Endothelial cell of umbilical vein (primary cell): Measurements from ENCODE around the gene MGME1. TPM values are rescaled to one million over a fixed set of nuclear protein-coding genes. Genes with fewer than 3 reads are reported as not detected.

Experiments
- BruUV-seq: library from RNA; stranded (reverse); fragments of 400-500 nt; replicated peaks from 2 replicates; lab custom pipeline; 2021; lab: Mats Ljungman, UMichigan
- CTCF ChIA-PET: fragments of 300-600, 350-600 bp; sonication (Branson Sonifier 250); formaldehyde crosslinking; loops from one replicate; lab custom pipeline; 2021; ENCODE audit warnings: antibody characterized with exemption, inconsistent platforms; lab: Charles Lee
- POLR2A ChIA-PET: fragments of 300-600, 350-600 bp; sonication (Branson Sonifier 250); formaldehyde crosslinking; loops from one replicate; lab custom pipeline; 2021; ENCODE audit warnings: antibody characterized with exemption, inconsistent platforms; lab: Charles Lee
- DNase-seq: peaks from one replicate; pipeline ENCODE4 v3.0.0-alpha.2; 2011; ENCODE audit warnings: low read depth, low spot score
- FAIRE-seq: peaks from 2 replicates; lab custom pipeline; 2011; peaks lifted over from hg19 to GRCh38; lab: Jason Lieb, UNC
- H2AFZ ChIP-seq: 2 replicates; pipeline ENCODE4 v1.6.0; 2012; ENCODE audit warnings: low read depth, low read length, control low read depth, inconsistent platforms
- H3K27ac ChIP-seq: 2 replicates; pipeline ENCODE4 v1.5.1; 2011; ENCODE audit warnings: low read depth, mild to moderate bottlenecking, control low read depth, low read length, moderate library complexity; ENCODE audit not compliant: insufficient read depth
- H3K27me3 ChIP-seq, 2 experiments: 2 replicates each; pipeline versions ENCODE4 v1.6.0 to v1.6.1; 2011; ENCODE audit warnings: low read length in 2 of 2, mixed read lengths in 1 of 2; ENCODE audit not compliant: control insufficient read depth in 2 of 2, insufficient read depth in 2 of 2
- H3K36me3 ChIP-seq, 2 experiments: 2 replicates in 1 of 2; 3 replicates in 1 of 2; pipeline ENCODE4 v1.5.1; 2011; ENCODE audit warnings: low read length in 2 of 2, mild to moderate bottlenecking in 1 of 2, moderate library complexity in 1 of 2; ENCODE audit not compliant: control insufficient read depth in 2 of 2, insufficient read depth in 2 of 2; ENCODE audit errors: extremely low read depth in 1 of 2
- H3K4me1 ChIP-seq: 3 replicates; pipeline ENCODE4 v1.5.1; 2011; ENCODE audit warnings: mild to moderate bottlenecking, low read length; ENCODE audit not compliant: control insufficient read depth, insufficient read depth; ENCODE audit errors: extremely low read depth
- H3K4me2 ChIP-seq: 2 replicates; pipeline ENCODE4 v1.6.1; 2011; ENCODE audit warnings: low read length, control low read depth, mixed read lengths; ENCODE audit not compliant: insufficient read depth
- H3K4me3 ChIP-seq, 3 experiments: fragments of 200-600 bp in 1 of 3; sonication (generic), shearing (Covaris generic) in 1 of 3; replicated peaks in 1 of 3; 2 replicates each; pipeline ENCODE4 v1.5.1; 2011 to 2016; ENCODE audit warnings: control low read depth in 3 of 3, low read length in 3 of 3, mild to moderate bottlenecking in 2 of 3, inconsistent platforms in 1 of 3, low read depth in 1 of 3, moderate library complexity in 1 of 3; ENCODE audit not compliant: insufficient read depth in 1 of 3
- H3K79me2 ChIP-seq: 2 replicates; pipeline ENCODE4 v1.6.0; 2012; ENCODE audit warnings: low read length, inconsistent platforms; ENCODE audit not compliant: control insufficient read depth, insufficient read depth
- H3K9ac ChIP-seq: replicated peaks from 2 replicates; pipeline ENCODE3; 2011; ENCODE audit warnings: low read length, control low read depth; ENCODE audit not compliant: insufficient read depth; ENCODE audit errors: extremely low read depth
- H3K9me1 ChIP-seq: replicated peaks from 3 replicates; pipeline ENCODE4 v1.6.0; 2011; ENCODE audit warnings: mild to moderate bottlenecking, low read length; ENCODE audit not compliant: control insufficient read depth, insufficient read depth; ENCODE audit errors: extremely low read depth
- H3K9me3 ChIP-seq: replicated peaks from 2 replicates; pipeline ENCODE4 v1.5.1; 2012; ENCODE audit warnings: low read length, inconsistent platforms; ENCODE audit not compliant: control insufficient read depth, insufficient read depth
- H4K20me1 ChIP-seq: replicated peaks from 2 replicates; pipeline ENCODE3; 2011; ENCODE audit warnings: mild to moderate bottlenecking, low read length; ENCODE audit not compliant: control insufficient read depth, insufficient read depth; ENCODE audit errors: extremely low read depth
- EZH2 ChIP-seq: IDR thresholded peaks from 2 replicates; pipeline ENCODE4 v1.6.1; 2012; ENCODE audit warnings: borderline replicate concordance, low read depth, mild to moderate bottlenecking, moderate library complexity, low read length, inconsistent platforms; ENCODE audit not compliant: severe bottlenecking
- FOS ChIP-seq: IDR thresholded peaks from 2 replicates; pipeline ENCODE4 v1.6.1; 2011; ENCODE audit warnings: mild to moderate bottlenecking, low read length, moderate library complexity, borderline replicate concordance; ENCODE audit not compliant: insufficient read depth
- GATA2 ChIP-seq: IDR thresholded peaks from 2 replicates; pipeline ENCODE4 v1.7.0; 2011; ENCODE audit warnings: low read depth, mild to moderate bottlenecking, moderate library complexity, mixed read lengths, low read length; ENCODE audit not compliant: insufficient read length, insufficient read depth
- JUN ChIP-seq: IDR thresholded peaks from 2 replicates; pipeline ENCODE4 v1.6.1; 2011; ENCODE audit warnings: borderline replicate concordance, low read depth; ENCODE audit not compliant: insufficient read length, insufficient read depth
- MYC ChIP-seq: IDR thresholded peaks from one replicate; pipeline ENCODE4 v1.6.1; 2011; ENCODE audit warnings: mild to moderate bottlenecking, low read depth, low read length
- POLR2A ChIP-seq: IDR thresholded peaks from 2 replicates; pipeline ENCODE4 v1.6.1; 2012; ENCODE audit warnings: low read depth, mild to moderate bottlenecking, control low read depth, low read length
- POLR2AphosphoS5 ChIP-seq: IDR thresholded peaks from 2 replicates; pipeline ENCODE4 v1.6.1; 2012; ENCODE audit warnings: low read depth, mild to moderate bottlenecking, control low read depth, low read length, moderate library complexity; ENCODE audit not compliant: insufficient read depth
- dilution Hi-C: fragments of 300-500 bp; cut with MboI; formaldehyde crosslinking; loops from one replicate; pipeline ENCODE4 v1.15.0; 2019; ENCODE audit warnings: low sequenced_read_pairs; ENCODE audit not compliant: extremely low pct_ligation_motif_present
- intact Hi-C: fragments of 100-400 bp; cut with micrococcal nuclease; formaldehyde crosslinking; loops from one replicate; pipeline ENCODE4 v1.10.0; 2022
- polyA plus RNA-seq, 4 experiments: library from polyadenylated mRNA; depleted of rRNA in 3 of 4; stranded (reverse) in 3 of 4; unstranded in 1 of 4; fragments of >200 nt; gene quantifications; 2 replicates each; pipeline versions ENCODE4 v1.2.1 to v1.2.3, GENCODE V29; 2011 to 2012; ENCODE audit warnings: missing spikeins in 1 of 4
- total RNA-seq: library from RNA; stranded (reverse); gene quantifications from 2 replicates; pipeline ENCODE4 v1.2.3, GENCODE V29; 2021
- TF ChIP-seq, protein P1 (sequence below), 2 donors: IDR thresholded peaks; 1 replicate in 1 of 2; 2 replicates in 1 of 2; pipeline ENCODE4 v1.5.1; 2011; ENCODE audit warnings: low read length in 2 of 2, mild to moderate bottlenecking in 2 of 2, moderate library complexity in 2 of 2, control low read depth in 1 of 2, inconsistent platforms in 1 of 2, low read depth in 1 of 2; ENCODE audit not compliant: insufficient read depth in 1 of 2; ENCODE audit errors: extremely low read depth in 1 of 2
- TF ChIP-seq, protein P2 (sequence below): IDR thresholded peaks from 2 replicates; pipeline ENCODE4 v1.6.1; 2011; ENCODE audit not compliant: insufficient read depth, insufficient read length

The MGME1 gene
- total and polyA plus RNA-seq, 2 donors (not counting 3 experiments of a cell fraction or from before 2014, with no cell fraction given), result 8.9 to 26.2 TPM

DNA sequence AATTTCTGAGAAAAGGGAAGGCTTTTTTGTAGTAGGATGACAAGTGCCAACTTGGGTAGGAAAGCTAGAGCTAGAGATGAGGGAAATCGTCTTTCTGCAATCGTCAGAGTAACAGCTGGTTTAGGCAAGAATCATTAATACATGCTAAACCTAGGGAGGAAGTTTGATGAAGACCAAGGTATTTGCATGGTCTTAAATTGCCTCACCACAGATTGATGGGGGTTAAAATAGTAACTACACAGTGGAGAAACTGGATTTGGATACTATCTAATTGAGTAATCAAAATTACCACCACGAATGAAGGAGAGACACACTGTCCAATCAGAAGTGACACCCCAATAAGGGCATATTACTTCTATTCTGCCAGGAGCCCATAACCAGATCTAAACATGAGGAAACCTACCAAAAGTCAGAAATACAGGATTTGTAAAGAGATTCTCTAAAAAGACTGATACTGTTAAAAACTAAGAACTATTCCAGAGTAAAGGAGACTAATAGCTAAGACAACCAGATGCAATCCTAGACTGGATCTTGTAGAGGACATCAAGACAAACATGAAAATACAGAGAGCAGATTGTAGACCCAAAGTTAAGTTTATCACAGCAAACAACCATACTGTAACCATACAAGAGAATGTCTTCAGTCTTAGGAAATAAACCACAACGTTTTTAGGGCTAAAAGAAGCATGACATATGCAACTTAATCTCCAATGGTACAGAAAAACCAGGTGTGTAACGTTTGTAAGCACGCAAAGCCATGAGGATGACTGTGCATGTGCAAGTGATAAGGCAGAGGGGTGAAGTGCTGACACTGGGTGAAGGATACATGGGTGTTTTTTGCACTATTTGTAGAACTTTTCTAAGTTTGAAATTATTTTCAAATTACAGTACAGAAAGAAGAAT lies 22.0 kb upstream of the MGME1 start:
- BruUV-seq, result no TSS peak
- Histone ChIP-seq H4K20me1 (no peaks in the 10 kb centered on the region), H3K27me3 (no peaks in the 10 kb centered on the region), H3K9me1 (no peaks in the 10 kb centered on the region), H3K4me2 (no peak overlapping the region), H3K4me1 (no peaks in the 10 kb centered on the region), H3K36me3 (peaks cover 42 to 68% of the 10 kb centered on the region in 2 experiments), H3K4me3 (no peak overlapping the region), H2AFZ (no peak overlapping the region), H3K27ac (no peak overlapping the region), H3K9ac (no peak overlapping the region), H3K79me2 (peaks cover 36% of the 10 kb centered on the region), H3K9me3 (no peaks in the 10 kb centered on the region)
- FAIRE-seq (no peak), DNase-seq (no peak)
- ChIA-PET CTCF (interaction anchor here (1.6 kb wide), 1 partner anchor 19 kb away, joined by 7 read pairs; no protein-coding TSS in a partner anchor), POLR2A (no interaction called here)
- dilution Hi-C loops, result no loop called here
- intact Hi-C loops, result no loop called here
- TF ChIP-seq FOS (no peak), POLR2A (no peak)
- TF ChIP-seq, protein P1, sequence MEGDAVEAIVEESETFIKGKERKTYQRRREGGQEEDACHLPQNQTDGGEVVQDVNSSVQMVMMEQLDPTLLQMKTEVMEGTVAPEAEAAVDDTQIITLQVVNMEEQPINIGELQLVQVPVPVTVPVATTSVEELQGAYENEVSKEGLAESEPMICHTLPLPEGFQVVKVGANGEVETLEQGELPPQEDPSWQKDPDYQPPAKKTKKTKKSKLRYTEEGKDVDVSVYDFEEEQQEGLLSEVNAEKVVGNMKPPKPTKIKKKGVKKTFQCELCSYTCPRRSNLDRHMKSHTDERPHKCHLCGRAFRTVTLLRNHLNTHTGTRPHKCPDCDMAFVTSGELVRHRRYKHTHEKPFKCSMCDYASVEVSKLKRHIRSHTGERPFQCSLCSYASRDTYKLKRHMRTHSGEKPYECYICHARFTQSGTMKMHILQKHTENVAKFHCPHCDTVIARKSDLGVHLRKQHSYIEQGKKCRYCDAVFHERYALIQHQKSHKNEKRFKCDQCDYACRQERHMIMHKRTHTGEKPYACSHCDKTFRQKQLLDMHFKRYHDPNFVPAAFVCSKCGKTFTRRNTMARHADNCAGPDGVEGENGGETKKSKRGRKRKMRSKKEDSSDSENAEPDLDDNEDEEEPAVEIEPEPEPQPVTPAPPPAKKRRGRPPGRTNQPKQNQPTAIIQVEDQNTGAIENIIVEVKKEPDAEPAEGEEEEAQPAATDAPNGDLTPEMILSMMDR (IDR thresholded peaks at IDR 0.05; ENCODE audit: extremely low read depth in 1 of 2, insufficient read depth in 1 of 2, low read depth in 1 of 2, low read length in 2 of 2), result no peak

DNA sequence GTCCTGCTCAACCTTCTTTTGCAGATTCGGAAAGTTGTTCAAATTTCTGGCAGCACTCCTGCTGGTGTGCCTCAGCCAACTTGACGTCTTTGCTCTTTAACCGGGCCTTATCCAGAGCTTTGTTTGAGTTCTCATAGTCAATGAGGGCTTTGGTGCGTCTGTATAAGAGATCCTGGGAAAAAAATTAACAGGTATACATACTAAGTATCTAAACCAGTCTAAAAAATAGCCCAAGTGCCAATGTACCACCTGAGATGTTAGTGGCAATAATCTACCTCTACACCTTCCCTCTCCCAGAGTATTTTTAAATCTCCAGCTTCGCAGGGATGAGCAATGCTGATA lies 21.4 kb upstream of the MGME1 start:
- H3K4me1 ChIP-seq, result no peaks in the 10 kb centered on the region
- H3K79me2 ChIP-seq, result peaks cover 42% of the 10 kb centered on the region
- ChIA-PET CTCF (interaction anchor here (2.1 kb wide), 1 partner anchor 11 kb away, joined by 8 read pairs; no protein-coding TSS in a partner anchor), POLR2A (no interaction called here)
- intact Hi-C loops (no loop called here), dilution Hi-C loops (no loop called here)
- H3K9me3 ChIP-seq, result no peaks in the 10 kb centered on the region
- no peak overlapping the region for H3K9ac ChIP-seq
- H3K4me2 ChIP-seq, result no peak overlapping the region
- DNase-seq (no peak), FAIRE-seq (no peak)
- no peaks in the 10 kb centered on the region for H3K27me3 ChIP-seq
- no peak overlapping the region for H3K27ac ChIP-seq
- peaks cover 41 to 67% of the 10 kb centered on the region in 2 experiments for H3K36me3 ChIP-seq
- no peak overlapping the region for H3K4me3 ChIP-seq
- no peaks in the 10 kb centered on the region for H4K20me1 ChIP-seq
- no peak overlapping the region for H2AFZ ChIP-seq
- no peaks in the 10 kb centered on the region for H3K9me1 ChIP-seq
- TF ChIP-seq POLR2A, result no peak
- TF ChIP-seq GATA2, result no peak
- no peak for TF ChIP-seq EZH2
- TF ChIP-seq JUN, result no peak
- TF ChIP-seq, protein P1 (IDR thresholded peaks at IDR 0.05; ENCODE audit: extremely low read depth in 1 of 2, insufficient read depth in 1 of 2, low read depth in 1 of 2, low read length in 2 of 2), result no peak
- TF ChIP-seq, protein P2, sequence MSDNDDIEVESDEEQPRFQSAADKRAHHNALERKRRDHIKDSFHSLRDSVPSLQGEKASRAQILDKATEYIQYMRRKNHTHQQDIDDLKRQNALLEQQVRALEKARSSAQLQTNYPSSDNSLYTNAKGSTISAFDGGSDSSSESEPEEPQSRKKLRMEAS, result no peak
- no peak for TF ChIP-seq FOS
- no peak for TF ChIP-seq MYC
- TF ChIP-seq POLR2AphosphoS5, result no peak
- no TSS peak for BruUV-seq
